ENCODE data around the gene GPC6. TPM values are rescaled to one million over a fixed set of nuclear protein-coding genes. Genes with fewer than 3 reads are reported as not detected.

The GPC6 gene
- total RNA-seq, 1 experiment from 2014 or later = 63.7 TPM

DNA sequence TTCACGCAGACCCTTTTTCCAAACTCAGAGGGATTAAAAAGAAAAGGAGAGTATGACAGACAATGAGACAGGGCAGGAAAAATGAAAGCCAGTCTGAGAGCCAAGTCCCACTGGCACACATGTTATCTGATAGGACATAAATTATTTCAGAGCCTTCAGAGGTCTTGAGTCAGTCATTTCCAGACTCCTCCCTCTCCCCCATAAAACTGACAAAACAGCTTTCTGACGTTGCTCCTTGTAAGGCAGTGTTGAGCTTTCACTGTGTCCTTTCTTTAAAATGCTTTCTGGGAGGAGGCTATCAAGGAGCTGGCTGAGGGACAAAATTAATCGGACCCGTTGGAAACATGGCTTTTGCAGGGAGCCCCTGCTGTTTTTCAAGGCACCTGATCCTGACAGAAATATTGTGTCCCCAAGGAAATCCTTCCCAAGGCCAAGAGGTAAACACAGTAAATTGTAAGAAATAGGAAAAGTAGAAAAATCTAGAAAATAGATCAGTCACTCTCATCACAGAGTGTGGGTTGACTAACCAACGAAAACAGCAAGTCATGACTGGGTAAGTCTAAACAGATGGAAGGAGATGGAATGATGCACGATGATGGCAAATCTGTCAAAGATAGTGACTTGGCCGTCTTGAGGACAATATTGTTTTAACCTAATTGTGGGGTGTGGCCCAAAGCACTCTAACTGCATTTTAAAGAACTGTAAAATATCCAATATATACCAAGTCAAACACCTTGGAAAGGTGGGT, 1163.2 kb downstream of the GPC6 start:
- DNase-seq = no peak
- H3K4me3 ChIP-seq (ENCODE audit: insufficient read depth, low read depth, low read length) = no peak overlapping the region
- no peaks in the 10 kb centered on the region for H3K36me3 ChIP-seq (replicated peaks; ENCODE audit: control insufficient read depth, insufficient read depth, low read length)
- H3K27me3 ChIP-seq (ENCODE audit: control insufficient read depth, insufficient read depth, low read length) = no peaks in the 10 kb centered on the region

DNA sequence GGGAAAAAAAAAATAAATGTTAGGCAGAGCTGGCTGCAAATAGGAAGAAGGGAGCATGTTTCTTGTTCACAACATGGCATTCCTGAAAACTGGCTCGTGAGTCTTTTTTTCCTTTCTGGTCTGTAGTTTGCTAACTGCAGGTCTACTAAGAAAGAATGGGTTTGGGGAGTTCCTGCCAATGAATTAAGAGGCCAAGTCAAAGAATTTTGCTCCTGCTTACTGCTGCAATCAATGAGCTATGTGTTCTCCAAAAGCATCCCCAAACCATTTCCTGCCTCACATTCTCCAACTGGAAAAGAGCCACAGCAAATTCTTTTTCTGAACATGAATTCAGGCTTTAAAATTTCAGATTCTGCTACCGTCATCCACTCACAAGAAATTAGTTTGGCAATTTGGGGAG, 1164.3 kb downstream of the GPC6 start:
- DNase-seq = no peak
- Histone ChIP-seq H3K36me3 (replicated peaks; ENCODE audit: control insufficient read depth, insufficient read depth, low read length) (no peaks in the 10 kb centered on the region), H3K4me3 (ENCODE audit: insufficient read depth, low read depth, low read length) (no peak overlapping the region), H3K27me3 (ENCODE audit: control insufficient read depth, insufficient read depth, low read length) (no peaks in the 10 kb centered on the region)

DNA sequence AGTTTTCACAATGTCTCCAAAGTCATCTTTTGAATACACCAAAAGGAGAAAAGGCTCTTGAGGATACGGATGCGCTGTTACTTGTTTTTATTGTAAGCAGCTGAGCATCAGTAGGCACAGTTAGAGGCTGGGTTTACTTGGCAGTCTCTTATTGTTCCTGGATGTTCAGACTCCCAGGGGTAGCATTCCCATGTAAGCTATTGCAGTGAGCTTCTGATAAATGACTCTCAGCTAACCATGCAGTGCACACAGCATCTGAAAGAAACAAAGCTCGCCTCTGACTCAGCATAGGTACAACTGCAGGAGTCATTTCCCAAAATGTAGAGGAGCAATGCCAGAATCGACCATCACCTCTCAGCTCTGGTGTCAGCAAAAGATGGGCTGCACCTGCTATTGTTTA, 1168.1 kb downstream of the GPC6 start:
- DNase-seq = no peak

DNA sequence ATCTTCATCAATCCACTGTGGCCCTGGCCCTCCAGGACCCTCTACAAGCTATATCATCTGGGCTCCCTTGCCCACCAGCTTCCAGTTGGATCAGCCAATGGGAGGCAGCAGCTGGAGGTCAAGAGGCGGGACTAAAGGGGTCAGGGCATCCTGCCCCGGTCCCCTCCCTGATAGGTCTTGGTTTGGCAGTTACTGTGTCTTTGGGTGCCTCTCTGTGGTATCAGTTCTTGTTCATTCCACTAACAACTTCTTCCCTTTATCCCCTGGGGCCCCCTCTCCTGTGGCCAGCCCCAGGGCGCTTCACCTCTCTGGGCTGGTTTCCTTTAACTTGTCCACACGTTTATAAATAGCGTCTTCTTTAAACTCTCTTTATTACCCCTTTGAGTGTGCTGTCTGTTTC, 1169.3 kb downstream of the GPC6 start:
- Histone ChIP-seq H3K4me3 (ENCODE audit: insufficient read depth, low read depth, low read length) (no peak overlapping the region), H3K27me3 (ENCODE audit: control insufficient read depth, insufficient read depth, low read length) (no peaks in the 10 kb centered on the region), H3K36me3 (replicated peaks; ENCODE audit: control insufficient read depth, insufficient read depth, low read length) (no peaks in the 10 kb centered on the region)
- no peak for DNase-seq

More for the DNA sequence above, 1168.1 kb downstream of the GPC6 start:
- Histone ChIP-seq H3K27me3 (ENCODE audit: control insufficient read depth, insufficient read depth, low read length) (no peaks in the 10 kb centered on the region), H3K36me3 (replicated peaks; ENCODE audit: control insufficient read depth, insufficient read depth, low read length) (no peaks in the 10 kb centered on the region), H3K4me3 (ENCODE audit: insufficient read depth, low read depth, low read length) (no peak overlapping the region)

DNA sequence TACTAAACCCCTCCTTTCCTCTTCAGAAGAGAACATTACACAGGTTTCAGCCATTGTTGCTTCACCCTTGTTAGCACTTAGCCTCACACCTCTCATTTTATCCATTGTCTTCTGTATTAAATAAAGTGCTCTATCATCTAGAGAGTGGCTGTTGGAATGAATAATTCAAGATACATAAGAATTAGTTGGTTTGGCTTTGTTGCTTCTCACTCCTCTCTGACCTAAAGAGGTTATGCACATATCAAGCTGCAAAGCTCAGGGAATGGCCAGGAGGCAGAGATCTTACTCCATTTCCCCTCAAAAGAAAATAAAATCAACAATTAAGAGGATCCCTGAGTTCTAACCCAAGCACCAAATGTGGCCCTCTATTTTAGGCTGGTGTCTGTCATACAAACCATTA, 1173.2 kb downstream of the GPC6 start:
- Histone ChIP-seq H3K36me3 (replicated peaks; ENCODE audit: control insufficient read depth, insufficient read depth, low read length) (no peaks in the 10 kb centered on the region), H3K4me3 (ENCODE audit: insufficient read depth, low read depth, low read length) (no peak overlapping the region), H3K27me3 (ENCODE audit: control insufficient read depth, insufficient read depth, low read length) (no peaks in the 10 kb centered on the region)
- DNase-seq = no peak

DNA sequence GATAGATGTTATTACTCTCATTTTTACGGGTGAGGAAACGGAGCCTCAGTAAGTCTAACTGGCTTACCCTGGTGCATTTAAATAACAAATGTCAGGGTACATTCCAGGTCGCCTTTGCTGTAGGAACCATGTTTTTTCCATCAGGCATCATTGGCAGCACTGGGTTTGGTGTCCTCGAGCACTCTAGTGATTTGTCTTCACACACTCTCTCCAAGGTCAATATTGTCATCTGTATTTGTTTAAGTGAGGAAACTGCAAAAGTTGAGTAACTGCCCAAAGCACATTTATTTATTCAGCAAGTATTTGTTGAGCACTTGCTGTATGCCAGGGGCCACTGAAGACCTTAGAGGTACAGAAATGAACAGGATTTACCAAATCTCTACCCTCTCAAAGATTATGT, 1174.3 kb downstream of the GPC6 start:
- DNase-seq = peak; percentile 8
- H3K4me3 ChIP-seq (ENCODE audit: insufficient read depth, low read depth, low read length) = no peak overlapping the region
- H3K36me3 ChIP-seq (replicated peaks; ENCODE audit: control insufficient read depth, insufficient read depth, low read length) = no peaks in the 10 kb centered on the region
- no peaks in the 10 kb centered on the region for H3K27me3 ChIP-seq (ENCODE audit: control insufficient read depth, insufficient read depth, low read length)

DNA sequence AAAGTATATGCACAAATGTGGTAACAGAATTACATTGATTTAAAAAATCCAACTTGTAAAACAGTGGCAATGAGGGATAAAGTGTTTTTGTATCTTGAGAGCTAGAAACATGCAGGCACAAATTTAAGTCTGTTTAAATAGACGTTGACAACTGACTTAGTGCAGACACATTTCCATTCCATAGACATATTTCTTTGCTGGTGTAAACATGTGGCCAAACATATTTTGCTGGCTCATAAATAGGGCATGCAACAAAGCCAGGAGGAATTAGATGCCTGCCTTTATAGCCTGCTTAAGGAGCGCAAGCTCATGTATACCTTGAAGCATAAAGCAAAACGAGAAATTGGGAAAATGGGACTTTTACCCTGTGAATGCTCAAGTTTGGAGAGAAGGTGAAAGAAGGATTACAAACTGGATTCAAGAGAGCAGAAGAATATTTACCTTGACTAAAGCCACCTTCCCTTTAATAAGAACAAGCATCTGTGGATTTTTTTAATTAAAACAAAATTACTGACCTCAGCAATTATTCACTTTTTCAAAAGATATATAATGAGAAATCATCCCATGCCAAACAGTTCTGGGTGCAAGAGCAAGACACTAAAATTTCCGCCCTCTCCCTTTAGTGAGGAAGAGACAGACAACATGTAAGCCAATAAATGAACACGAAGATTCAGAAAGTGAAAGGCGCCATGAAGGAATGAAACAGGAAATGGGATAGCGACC, 1181.9 kb downstream of the GPC6 start:
- Histone ChIP-seq H3K27me3 (ENCODE audit: control insufficient read depth, insufficient read depth, low read length) (no peaks in the 10 kb centered on the region), H3K4me3 (ENCODE audit: insufficient read depth, low read depth, low read length) (no peak overlapping the region), H3K36me3 (replicated peaks; ENCODE audit: control insufficient read depth, insufficient read depth, low read length) (no peaks in the 10 kb centered on the region)
- no peak for DNase-seq

DNA sequence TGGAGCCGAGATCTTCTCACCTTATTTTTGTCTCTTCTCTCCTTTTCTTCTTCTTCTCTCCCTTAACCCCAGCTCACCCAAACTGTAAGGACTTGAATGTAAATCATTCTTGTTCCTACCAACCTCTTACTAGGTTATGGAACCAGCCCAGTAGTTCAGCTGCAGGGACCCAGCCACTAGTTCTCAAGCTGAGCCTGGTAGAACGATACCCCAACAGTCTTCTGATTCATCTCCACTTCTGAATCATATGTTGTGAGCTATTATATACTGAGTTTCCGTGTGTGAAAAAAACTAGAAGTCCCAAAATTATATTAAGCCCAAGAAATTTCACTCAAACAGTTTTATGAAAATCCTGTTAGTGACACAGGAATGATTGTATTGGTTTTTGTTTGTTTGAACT, 1185.1 kb downstream of the GPC6 start:
- no peak for DNase-seq

DNA sequence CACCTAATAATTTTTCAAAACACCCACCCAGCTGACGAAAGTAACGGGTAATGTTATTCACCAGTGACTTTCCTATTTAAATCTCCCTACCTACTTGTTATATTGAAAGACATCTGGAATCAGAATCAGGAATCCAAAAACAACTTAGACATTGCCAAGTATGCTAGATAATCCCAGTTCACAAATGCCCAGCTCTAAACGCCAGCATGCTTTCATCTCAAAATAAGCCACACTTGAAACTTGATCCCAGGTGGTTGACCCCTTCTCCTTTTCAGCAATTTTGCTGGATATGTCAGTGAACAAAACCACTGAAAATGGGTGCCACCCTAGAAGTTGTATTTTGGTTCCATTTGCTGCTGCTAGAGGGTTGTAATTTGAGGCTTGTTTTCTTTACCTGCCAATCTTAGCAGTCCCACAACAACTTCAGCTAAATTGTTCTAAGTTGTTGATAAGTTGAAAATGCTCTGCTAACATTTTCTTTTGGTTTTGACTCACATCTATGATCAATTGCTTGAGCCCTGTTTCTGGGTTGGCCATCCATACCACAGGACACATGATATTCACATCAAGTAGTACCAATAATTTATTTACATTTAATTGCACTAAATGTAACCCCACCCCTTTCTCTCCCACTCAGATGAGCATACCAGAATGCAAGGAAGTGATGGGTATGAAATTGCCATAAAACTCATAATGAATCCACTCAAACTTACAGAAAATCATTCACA, 1186.4 kb downstream of the GPC6 start:
- H3K27me3 ChIP-seq (ENCODE audit: control insufficient read depth, insufficient read depth, low read length) = no peaks in the 10 kb centered on the region
- H3K4me3 ChIP-seq (ENCODE audit: insufficient read depth, low read depth, low read length) = no peak overlapping the region
- DNase-seq = no peak
- no peaks in the 10 kb centered on the region for H3K36me3 ChIP-seq (replicated peaks; ENCODE audit: control insufficient read depth, insufficient read depth, low read length)

More for the DNA sequence above, 1185.1 kb downstream of the GPC6 start:
- H3K36me3 ChIP-seq (replicated peaks; ENCODE audit: control insufficient read depth, insufficient read depth, low read length) = no peaks in the 10 kb centered on the region
- no peak overlapping the region for H3K4me3 ChIP-seq (ENCODE audit: insufficient read depth, low read depth, low read length)
- no peaks in the 10 kb centered on the region for H3K27me3 ChIP-seq (ENCODE audit: control insufficient read depth, insufficient read depth, low read length)

DNA sequence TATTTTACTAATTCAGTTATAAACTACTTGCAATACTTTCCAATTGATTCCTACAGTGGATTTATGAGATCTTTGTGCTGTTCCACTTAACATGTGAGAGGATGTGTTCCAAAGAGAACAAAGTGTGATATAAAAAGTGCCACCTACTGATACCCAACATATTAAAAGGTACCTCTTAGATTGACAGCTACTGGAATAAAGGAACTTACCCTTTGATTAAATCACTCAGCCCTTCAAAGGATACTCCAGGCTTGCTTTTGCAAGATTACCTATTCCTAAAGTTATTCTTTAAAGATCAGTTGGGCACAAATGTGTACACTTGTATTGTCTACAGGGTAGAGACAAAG, 1187.0 kb downstream of the GPC6 start:
- no peak for DNase-seq
- Histone ChIP-seq H3K27me3 (ENCODE audit: control insufficient read depth, insufficient read depth, low read length) (no peaks in the 10 kb centered on the region), H3K4me3 (ENCODE audit: insufficient read depth, low read depth, low read length) (no peak overlapping the region), H3K36me3 (replicated peaks; ENCODE audit: control insufficient read depth, insufficient read depth, low read length) (no peaks in the 10 kb centered on the region)

DNA sequence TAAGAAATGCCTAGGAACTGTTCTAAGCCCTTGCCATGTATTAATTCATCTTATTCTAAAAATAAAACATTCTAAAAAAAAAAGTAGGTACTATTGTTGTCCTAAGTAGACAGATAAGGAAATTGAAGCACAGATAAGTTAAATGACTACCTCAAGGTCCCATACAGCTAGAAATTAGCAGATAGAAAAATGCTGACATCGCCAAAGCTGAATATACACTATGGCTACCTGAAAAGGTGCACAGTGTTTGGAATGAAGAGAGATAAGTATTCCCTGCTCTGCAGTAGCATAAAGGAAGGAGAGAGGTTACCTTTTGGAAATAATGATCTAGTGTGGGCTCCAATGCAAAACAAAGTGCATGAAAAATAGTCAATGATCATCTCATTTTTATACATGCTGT, 1187.5 kb downstream of the GPC6 start:
- DNase-seq = no peak
- Histone ChIP-seq H3K27me3 (ENCODE audit: control insufficient read depth, insufficient read depth, low read length) (no peaks in the 10 kb centered on the region), H3K36me3 (replicated peaks; ENCODE audit: control insufficient read depth, insufficient read depth, low read length) (no peaks in the 10 kb centered on the region), H3K4me3 (ENCODE audit: insufficient read depth, low read depth, low read length) (no peak overlapping the region)

DNA sequence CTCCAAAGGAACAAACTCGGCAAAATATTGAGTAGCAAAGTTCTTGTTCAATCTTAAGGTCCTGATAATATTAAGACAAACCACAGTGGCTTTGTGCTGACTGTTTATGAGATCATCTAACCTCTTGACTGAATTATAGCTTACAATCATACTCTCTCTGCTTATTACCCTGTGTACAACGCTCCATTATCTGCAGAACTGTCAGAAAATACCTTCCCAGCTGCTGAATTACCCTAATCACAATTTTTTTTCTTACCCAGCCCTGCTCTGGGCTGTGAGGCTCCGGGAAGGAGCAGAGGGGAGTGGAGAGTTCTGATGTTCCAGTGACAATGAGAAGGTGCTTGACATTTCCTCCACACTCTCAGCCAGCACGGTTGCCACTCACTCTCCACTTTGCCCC, 1188.1 kb downstream of the GPC6 start:
- H3K4me3 ChIP-seq (ENCODE audit: insufficient read depth, low read depth, low read length) = no peak overlapping the region
- H3K36me3 ChIP-seq (replicated peaks; ENCODE audit: control insufficient read depth, insufficient read depth, low read length) = no peaks in the 10 kb centered on the region
- DNase-seq = no peak
- no peaks in the 10 kb centered on the region for H3K27me3 ChIP-seq (ENCODE audit: control insufficient read depth, insufficient read depth, low read length)

DNA sequence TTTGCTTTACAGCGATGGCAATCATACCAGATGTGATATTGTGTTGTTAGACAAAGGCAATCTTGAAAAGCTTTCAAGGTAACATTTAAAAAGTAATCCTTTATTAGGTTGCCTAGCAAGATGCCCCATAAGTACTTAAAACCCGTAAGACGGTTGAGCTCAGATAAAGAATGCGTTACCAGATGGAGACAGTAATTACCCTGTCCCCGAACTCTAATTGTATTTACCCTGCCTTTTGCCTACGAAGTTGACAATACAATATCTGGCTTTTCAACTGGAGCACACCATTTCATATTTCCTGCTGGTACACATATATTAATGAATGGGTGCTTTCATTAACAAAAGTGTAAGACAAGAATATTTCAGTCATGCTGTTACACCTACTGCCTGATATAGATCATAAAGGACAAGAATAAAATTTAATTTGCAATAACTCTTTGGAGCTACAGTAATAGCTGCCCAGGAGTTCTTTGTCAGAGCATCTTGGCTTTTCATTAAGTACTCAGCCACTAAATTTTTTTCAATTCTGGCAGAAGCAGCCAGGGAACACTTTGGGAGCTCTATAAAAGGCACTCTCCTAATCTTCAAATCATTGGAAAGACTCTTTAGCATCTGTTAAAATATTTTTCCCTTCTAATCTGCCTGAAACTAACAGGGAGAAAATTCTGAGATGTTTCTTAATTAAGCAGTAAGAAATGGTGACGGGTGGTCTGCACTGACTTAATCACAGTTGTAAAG, 1189.1 kb downstream of the GPC6 start:
- H3K36me3 ChIP-seq (replicated peaks; ENCODE audit: control insufficient read depth, insufficient read depth, low read length) = no peaks in the 10 kb centered on the region
- no peaks in the 10 kb centered on the region for H3K27me3 ChIP-seq (ENCODE audit: control insufficient read depth, insufficient read depth, low read length)
- H3K4me3 ChIP-seq (ENCODE audit: insufficient read depth, low read depth, low read length) = no peak overlapping the region
- no peak for DNase-seq

DNA sequence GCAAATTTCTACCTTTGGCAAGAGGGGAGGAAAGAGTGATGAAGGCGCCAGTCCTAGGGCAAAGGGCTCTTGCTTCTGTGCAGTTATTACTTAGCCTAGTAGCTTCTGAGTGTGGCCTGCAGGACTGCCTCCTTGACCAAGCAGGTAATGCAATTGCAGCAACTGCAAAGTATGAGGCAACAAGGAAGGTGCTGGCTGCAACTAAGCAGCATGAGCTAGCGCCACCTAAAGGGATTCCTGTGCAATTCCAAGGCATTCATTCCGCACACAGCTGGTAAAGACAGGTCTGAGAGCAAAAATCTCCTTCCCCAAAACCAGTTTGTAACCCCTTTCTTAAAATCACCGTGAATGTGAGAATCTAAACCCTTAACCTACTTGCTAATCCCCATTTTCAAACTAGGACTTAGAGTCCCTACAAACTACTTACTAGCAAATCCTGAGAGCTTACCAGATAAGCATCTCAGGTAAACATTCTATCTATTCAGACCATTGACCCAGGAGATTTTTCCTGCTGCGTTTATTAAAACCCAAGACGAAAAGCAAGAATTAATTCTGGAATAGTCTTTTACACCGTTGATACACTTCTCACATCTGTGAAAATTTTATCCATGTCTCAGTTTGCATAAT, 1190.0 kb downstream of the GPC6 start:
- Histone ChIP-seq H3K36me3 (replicated peaks; ENCODE audit: control insufficient read depth, insufficient read depth, low read length) (no peaks in the 10 kb centered on the region), H3K4me3 (ENCODE audit: insufficient read depth, low read depth, low read length) (no peak overlapping the region), H3K27me3 (ENCODE audit: control insufficient read depth, insufficient read depth, low read length) (no peaks in the 10 kb centered on the region)
- peak; percentile 62 for DNase-seq
